Prostate gland (tissue), 2 donors: ENCODE results near the gene GLG1.

Experiments used
- POLR2A ChIP-seq: fragments of 450-650 bp; IDR thresholded peaks from one replicate; pipeline ENCODE4 v1.6.1; 2016; ENCODE audit warnings: antibody characterized with exemption, mild to moderate bottlenecking
- POLR2AphosphoS5 ChIP-seq: sonication (generic); formaldehyde crosslinking; IDR thresholded peaks from one replicate; pipeline ENCODE4 v1.6.1; 2017; ENCODE audit warnings: antibody characterized with exemption
- TF ChIP-seq, protein P1 (sequence below), 4 experiments: fragments of 200-600 bp in 2 of 4; fragments of 450-650 bp in 2 of 4; sonication (generic) in 2 of 4; IDR thresholded peaks; 1 replicate in 3 of 4; 2 replicates in 1 of 4; pipeline ENCODE4 v1.5.1; 2016 to 2019; ENCODE audit warnings: antibody characterized with exemption in 4 of 4, mild to moderate bottlenecking in 2 of 4, moderate library complexity in 2 of 4

DNA sequence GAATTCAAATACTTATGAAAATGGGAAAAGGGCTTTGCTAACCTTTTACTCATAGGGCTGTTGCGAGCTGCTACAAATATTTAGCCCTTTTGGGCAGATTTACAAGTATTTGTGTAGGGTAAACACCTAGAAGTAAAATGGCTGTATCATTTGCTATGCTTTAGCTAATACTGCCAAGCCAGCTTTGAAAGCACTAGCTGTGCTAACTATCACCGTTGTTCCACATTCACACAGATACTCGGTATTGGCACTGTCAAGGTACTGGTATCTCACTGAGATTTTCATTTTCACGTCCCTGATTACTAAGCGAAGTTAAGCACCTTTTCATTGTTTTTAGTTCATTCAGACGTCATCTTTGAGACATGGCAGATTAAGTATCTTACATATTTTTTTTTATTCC is 84.8 kb downstream of the GLG1 start:
- TF ChIP-seq, protein P1, sequence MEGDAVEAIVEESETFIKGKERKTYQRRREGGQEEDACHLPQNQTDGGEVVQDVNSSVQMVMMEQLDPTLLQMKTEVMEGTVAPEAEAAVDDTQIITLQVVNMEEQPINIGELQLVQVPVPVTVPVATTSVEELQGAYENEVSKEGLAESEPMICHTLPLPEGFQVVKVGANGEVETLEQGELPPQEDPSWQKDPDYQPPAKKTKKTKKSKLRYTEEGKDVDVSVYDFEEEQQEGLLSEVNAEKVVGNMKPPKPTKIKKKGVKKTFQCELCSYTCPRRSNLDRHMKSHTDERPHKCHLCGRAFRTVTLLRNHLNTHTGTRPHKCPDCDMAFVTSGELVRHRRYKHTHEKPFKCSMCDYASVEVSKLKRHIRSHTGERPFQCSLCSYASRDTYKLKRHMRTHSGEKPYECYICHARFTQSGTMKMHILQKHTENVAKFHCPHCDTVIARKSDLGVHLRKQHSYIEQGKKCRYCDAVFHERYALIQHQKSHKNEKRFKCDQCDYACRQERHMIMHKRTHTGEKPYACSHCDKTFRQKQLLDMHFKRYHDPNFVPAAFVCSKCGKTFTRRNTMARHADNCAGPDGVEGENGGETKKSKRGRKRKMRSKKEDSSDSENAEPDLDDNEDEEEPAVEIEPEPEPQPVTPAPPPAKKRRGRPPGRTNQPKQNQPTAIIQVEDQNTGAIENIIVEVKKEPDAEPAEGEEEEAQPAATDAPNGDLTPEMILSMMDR (IDR thresholded peaks at IDR 0.05) = no peak
- TF ChIP-seq POLR2A (no peak), POLR2AphosphoS5 (no peak)
